ENCODE results near the gene USP3.

DNA sequence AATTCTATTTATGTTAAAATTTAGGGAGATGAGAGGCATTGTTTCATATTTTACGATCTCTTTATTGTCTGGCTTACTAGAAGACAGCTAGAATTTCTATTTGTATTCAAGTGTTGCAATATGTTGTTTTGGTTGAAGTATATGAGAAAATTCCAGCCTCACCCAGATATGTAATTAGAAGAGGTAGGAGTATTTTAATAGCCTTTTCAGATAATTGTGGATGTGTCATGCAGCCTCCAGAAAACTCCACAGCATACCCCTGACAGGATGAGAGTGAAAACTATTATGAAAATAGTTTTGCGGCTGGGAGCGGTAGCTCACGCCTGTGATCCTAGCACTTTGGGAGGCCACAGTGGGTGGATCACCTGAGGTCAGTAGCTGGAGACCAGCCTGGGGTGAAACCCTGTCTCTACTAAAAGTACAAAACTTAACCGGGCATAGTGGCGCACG, 21.5 kb upstream of the USP3 start:
- TF ChIP-seq IRF3 (IDR thresholded peaks at IDR 0.05; ENCODE audit: low read depth, low read length) (no peak), YY1 (IDR thresholded peaks at IDR 0.05; ENCODE audit: low read depth) (no peak), SMC3 (IDR thresholded peaks at IDR 0.05; ENCODE audit: low read depth, low read length) (no peak)
- TF ChIP-seq, protein P1, sequence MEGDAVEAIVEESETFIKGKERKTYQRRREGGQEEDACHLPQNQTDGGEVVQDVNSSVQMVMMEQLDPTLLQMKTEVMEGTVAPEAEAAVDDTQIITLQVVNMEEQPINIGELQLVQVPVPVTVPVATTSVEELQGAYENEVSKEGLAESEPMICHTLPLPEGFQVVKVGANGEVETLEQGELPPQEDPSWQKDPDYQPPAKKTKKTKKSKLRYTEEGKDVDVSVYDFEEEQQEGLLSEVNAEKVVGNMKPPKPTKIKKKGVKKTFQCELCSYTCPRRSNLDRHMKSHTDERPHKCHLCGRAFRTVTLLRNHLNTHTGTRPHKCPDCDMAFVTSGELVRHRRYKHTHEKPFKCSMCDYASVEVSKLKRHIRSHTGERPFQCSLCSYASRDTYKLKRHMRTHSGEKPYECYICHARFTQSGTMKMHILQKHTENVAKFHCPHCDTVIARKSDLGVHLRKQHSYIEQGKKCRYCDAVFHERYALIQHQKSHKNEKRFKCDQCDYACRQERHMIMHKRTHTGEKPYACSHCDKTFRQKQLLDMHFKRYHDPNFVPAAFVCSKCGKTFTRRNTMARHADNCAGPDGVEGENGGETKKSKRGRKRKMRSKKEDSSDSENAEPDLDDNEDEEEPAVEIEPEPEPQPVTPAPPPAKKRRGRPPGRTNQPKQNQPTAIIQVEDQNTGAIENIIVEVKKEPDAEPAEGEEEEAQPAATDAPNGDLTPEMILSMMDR (IDR thresholded peaks at IDR 0.05), result no peak

Data from SK-N-SH (cell line).